Stimulated activated CD8-positive, alpha-beta memory T cell treated with anti-CD3 and anti-CD28 coated beads, Interleukin-15, amount 100 ng/mL, for 24 hours (primary cell): ENCODE results near the gene CA5A.
"Not testable (repeated sequence)": the region's sequence is repeated elsewhere in the genome, so short reads cannot be mapped to it uniquely, and the experiment has no call there.

Source experiments
- DNase-seq: peaks from one replicate; pipeline ENCODE4 v3.0.0-alpha.2; 2020; ENCODE audit warnings: low read depth

Gene CA5A

GRCh38 chr16:87936375-87937230 is at the start of gene CA5A:
Gene CA5A (minus strand): TSS chr16:87936529. CDS start chr16:87936450, 79 bp downstream.
- no peak for DNase-seq

GRCh38 chr16:87985493-87985892 is 49.2 kb upstream of the CA5A start:
- DNase-seq = not testable (repeated sequence)

GRCh38 chr16:87984632-87985267 is 48.4 kb upstream of the CA5A start:
- DNase-seq = no peak

GRCh38 chr16:87984180-87984579 is 47.9 kb upstream of the CA5A start:
- DNase-seq = not testable (repeated sequence)

- DNase-seq = not testable (repeated sequence)
Observed at GRCh38 chr16:87983737-87984097, 47.4 kb upstream of the CA5A start.

- DNase-seq = not testable (repeated sequence)
Observed at GRCh38 chr16:87983072-87983736, 46.9 kb upstream of the CA5A start.

- no peak for DNase-seq
Observed at GRCh38 chr16:87982581-87983041, 46.3 kb upstream of the CA5A start.

- DNase-seq = not testable (repeated sequence)
Observed at GRCh38 chr16:87981376-87981775, 45.0 kb upstream of the CA5A start.

GRCh38 chr16:87979911-87980630 is 43.7 kb upstream of the CA5A start:
- not testable (repeated sequence) for DNase-seq

GRCh38 chr16:87979352-87979751 is 43.0 kb upstream of the CA5A start:
- DNase-seq = no peak

GRCh38 chr16:87978127-87978526 is 41.8 kb upstream of the CA5A start:
- no peak for DNase-seq

GRCh38 chr16:87976665-87977064 is 40.3 kb upstream of the CA5A start:
- DNase-seq = no peak

- no peak for DNase-seq
Observed at GRCh38 chr16:87974178-87974577, 37.8 kb upstream of the CA5A start.

- no peak for DNase-seq
Observed at GRCh38 chr16:87973717-87974116, 37.4 kb upstream of the CA5A start.

- DNase-seq = no peak
Observed at GRCh38 chr16:87971933-87972332, 35.6 kb upstream of the CA5A start.

GRCh38 chr16:87970186-87970585 is 33.9 kb upstream of the CA5A start:
- DNase-seq = no peak

- DNase-seq = no peak
Observed at GRCh38 chr16:87968541-87968940, 32.2 kb upstream of the CA5A start.

GRCh38 chr16:87966685-87967185 is 30.4 kb upstream of the CA5A start:
- no peak for DNase-seq

GRCh38 chr16:87966064-87966645 is 29.8 kb upstream of the CA5A start:
- no peak for DNase-seq

GRCh38 chr16:87965417-87965816 is 29.1 kb upstream of the CA5A start:
- DNase-seq = no peak

GRCh38 chr16:87964049-87964659 is 27.8 kb upstream of the CA5A start:
- DNase-seq = no peak
